HG03432 (cell line): ENCODE results near the gene FHAD1.
"Not testable (repeated sequence)": the region's sequence is repeated elsewhere in the genome, so short reads cannot be mapped to it uniquely, and the experiment has no call there.

Source experiments
- ATAC-seq: cut with Tn5 transposase; IDR thresholded peaks from one replicate; pipeline ENCODE4 v1.9.1; 2021; ENCODE audit warnings: mild to moderate bottlenecking, moderate library complexity; ENCODE audit not compliant: unreplicated experiment

Gene FHAD1

DNA sequence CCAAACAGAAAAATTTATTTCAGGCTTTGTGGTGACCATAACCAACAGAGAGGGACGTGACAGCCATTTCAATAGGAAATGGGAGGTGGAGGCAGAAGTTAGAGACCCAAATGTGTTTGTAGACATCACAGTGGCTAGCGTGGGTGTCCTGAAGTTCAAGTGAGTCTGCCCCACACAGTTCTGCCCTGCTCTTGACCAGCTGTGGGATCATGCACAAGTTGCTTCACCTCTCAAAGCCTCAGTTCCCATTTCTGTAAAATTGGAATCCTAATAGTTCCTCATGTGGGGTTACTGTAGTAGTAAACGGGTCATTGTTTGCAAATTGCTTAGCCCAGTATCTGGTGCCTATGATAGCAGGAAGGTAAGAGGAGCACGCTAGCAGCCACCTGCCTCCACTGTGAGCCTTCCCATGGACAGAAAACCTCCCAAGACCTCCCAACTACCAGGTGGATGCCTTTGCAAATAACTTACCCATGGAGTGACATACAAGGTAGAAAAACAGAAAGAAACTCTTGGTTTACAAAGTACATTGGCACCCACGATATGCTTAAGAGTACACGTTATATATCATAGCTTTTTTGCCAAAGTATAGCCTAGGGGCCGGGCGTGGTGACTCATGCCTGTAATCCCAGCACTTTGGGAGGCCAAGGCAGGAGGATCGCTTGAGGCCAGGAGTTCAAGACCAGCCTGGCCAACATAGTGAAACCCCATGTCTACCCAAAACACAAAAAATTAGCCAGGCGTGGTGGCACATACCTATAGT is 29.1 kb downstream of the FHAD1 start:
- no peak for ATAC-seq

DNA sequence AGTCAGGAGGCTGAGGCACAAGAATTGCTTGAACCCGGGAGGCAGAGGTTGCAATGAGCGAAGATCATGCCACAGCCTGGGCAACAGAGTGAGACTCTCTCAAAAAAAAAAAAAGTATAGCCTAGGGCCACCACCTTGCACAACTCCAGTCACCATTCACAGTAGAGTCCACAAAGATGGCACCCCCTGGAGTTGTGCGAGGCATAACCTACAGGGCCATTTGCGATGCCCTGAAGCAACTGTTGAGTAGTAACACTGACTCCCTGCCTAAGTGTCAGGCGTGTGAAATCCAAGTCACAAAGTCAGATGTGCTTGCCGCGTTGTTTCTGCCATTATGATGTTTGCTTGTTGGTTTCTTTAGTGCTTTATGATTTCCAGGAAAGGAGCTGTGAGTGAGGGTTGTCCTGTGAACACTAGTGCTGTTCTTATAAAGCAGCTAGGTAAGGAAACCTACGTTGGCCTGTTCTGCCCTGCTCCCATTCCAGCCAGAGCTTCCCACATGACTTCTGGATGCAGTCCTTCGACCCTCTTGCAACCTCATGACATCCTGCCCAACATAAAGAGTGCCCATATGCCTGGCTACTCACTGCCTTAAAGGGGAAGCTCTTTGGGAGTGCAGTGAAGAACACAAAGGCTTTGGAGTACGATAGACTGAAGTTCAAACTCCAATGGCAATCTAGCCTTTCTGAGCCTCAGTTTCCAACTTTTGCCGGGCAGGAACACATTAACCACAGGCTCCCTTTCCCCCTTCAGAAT is 29.8 kb downstream of the FHAD1 start:
- no peak for ATAC-seq

DNA sequence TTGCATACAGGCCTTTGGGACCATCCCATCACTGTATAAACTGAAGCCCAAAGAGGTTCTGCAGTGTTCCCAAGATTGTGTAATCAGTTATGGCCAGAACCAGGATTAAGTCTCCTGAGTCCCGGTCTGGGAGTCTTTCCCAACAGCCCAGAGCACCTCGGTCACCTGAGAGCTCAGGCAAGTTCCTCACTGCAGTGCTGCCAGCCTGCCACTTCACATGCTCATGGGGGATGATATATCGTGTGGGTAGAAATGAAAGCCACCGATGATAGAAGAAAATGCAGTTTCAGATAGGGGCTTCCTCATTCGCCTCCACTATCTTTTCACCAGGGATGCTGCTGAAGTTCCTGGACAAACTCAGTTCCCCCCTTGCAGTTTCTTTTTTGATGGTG is 30.4 kb downstream of the FHAD1 start:
- ATAC-seq, result no peak

DNA sequence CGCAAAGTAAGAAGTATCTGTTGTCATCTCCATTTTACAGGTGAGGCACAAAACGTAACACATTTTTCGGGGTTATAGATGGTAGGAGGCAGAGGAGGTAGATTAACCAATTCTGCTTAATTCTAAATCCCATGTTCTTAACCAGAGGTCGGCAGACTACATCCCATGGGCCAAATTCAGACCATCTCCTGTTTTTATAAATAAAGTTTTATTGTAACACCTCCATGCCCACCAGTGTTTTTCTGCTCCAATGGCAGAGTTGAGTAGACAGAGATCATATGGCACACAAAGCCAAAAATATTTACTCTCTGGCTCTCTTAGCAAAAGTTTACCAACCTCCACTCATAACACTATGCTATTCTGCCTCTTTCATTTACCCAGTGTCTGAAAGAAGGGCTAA is 30.9 kb downstream of the FHAD1 start:
- no peak for ATAC-seq

DNA sequence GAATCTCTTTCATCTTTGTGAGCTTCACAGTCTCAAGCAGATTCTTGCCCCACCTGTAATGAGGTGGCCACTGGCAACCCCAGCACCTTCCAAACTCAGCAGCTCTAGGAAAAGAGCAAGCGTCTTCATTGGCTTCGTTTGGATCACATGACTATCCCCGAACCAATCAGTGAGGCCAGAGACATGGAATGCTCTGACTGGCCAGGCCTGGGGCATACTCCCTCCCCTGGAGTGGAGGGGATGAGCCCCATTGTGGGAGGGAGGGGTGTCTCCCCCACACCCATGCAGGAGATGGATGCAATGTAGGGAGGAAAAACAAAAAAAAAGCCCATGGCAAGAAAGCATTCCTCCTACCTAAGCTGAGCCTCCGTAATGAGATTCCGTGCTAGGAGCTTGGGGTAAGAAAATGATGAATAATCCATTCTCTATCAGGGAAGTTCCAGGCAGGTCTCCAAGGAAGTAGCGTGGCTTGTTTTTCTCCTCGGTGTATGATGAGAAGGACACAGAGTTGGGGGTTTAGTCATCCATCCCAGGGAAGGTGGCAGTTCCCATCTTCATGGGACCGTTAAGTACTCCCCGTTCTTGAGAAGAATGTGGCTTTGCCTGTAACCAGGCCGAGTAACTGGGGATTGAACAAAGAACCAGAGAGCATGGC is 32.7 kb downstream of the FHAD1 start:
- no peak for ATAC-seq

DNA sequence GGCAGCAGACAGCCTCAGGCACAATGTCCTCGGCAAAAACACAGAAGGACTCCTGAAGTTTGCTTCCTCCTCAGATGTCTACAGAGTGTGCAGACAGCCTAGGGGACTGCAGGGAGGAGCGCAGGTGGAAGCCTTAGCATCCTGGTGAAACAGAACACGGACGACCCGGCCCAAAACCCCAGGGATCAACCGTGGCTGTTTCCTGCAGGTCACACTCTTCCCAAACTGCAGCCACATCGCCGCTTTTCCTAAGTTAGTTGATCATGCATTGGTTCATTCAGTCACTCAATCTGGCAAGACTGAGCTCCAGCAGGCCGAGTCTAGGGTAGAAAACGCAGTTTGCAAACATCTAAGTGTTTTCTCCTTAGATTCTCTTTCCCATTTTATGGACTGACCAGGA is 33.4 kb downstream of the FHAD1 start:
- no peak for ATAC-seq

DNA sequence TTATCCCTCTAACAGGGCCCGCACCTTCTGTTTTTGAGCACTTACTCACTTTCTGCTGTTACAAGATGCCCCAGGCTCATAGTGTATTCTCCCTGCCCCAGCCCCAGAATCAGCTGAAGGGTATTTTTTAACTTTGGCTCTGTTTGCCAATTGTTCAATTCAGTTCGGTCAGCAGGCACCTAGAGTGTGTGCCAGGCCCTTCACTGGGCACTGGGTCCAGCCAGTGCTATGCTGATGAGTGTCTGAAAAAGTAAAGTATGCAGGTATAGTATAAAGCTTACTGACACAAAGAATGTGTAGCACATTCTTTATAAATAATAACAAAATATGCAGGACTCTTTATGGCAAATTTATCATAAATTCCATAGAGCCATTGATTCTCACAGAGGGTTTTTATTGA is 35.0 kb downstream of the FHAD1 start:
- no peak for ATAC-seq

DNA sequence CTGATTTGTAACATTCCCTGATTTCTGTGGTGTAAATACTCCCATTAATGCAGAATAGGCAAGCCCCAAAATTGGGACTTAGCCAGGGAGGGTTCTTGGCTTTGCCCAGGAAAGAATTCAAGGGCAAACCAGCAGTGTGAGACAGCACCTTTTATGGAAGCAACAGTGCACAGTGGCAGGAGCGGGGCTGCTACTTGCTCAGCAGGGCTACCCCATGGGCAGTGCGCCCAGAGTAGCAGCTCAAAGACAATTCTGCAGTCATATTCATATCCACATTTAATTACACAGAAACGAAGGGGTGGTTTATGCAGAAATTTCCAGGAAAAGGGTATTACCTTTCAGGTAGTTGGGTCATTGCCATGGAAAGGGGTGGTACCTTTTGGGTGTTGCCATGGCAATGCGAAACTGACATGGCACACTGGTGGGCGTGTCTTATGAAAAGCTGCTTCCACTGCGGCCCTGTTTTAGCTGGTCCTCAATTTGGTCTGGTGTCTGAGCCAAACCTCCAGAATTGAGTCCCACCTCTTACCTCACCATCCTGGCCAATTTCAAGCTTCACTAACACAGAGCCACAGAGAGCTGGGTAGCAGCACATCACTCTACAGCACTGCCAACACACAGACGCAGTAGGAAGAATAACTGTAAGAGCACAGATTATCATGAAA is 35.9 kb downstream of the FHAD1 start:
- ATAC-seq, result no peak

DNA sequence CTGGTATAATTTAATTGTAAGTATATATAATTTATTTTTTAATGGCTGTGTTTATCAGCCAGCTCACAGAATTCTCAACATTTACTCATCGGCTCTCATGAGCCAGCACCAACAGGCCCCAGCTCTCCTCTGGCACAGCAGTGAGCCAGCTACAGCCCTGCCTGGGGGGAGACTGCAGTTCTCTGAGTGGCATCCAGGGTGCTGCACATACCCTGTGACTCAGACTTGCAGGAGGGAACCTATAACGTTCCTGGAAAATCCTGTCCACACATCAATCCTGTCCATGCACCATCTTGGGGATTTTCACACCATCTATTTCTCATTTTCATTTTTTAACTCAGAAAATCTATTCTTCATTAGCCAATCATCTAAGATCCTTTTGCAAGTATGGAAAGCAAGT is 36.5 kb downstream of the FHAD1 start:
- ATAC-seq, result no peak

DNA sequence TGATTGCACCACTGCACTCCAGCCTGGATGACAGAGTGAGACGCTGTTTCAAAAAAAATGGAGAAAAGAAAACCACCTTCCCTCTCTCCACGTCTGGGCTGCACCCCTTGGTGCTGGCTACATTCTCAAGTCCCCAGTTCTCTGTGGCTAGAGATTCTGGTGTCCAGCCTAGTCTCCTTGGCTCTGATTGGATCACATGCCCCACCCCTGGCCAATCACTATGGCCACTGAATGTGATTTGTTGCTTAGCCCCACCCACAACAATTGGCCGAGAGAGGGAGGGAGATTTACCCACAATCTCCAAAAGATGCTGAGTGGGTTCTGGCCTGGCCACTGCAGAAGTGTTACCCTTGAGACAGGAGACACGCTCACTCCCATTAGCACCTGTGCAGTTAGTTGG is 39.4 kb downstream of the FHAD1 start:
- no peak for ATAC-seq

DNA sequence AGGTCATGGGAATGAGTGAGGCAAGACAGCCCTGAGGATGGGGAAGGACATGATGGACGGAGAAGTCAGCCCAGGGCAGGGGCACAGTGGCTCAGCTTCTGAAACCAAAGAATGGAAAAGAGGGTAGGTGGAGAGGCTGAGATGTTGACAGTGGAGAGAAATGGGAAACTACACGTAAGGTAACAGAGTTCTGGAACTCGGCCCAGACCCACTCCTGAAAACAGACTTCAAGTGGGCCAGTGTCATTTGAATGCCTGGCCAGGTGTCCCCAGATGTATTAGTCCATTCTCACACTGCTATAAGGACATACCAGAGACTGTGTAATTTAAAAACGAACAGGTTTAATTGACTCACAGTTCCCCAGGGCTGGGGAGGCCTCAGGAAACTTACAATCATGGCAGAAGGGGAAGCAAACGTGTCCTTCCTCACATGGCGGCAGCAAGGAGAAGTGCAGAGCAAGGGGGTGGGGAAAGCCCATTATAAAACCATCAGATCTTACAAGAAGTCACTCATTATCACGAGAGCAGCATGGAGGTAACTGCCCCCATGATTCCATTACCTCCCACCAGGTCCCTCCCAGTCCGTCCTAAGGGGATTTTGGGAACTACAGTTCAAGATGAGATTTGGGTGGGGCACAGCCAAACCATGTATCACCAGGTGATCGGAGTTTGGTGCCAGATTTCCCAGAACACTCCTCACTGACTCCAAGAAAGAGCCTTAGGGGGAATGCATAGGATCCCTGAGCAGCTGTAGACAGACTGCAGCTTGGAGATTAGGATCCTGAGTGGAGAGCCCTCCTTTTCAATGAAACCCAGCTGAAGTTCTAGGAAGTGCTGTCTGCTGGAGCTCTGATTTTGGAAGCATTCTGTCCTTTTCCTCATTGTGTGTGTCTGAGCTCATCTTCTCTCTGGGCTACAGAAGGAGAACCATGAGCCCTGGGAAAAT is 40.3 kb downstream of the FHAD1 start:
- no peak for ATAC-seq

DNA sequence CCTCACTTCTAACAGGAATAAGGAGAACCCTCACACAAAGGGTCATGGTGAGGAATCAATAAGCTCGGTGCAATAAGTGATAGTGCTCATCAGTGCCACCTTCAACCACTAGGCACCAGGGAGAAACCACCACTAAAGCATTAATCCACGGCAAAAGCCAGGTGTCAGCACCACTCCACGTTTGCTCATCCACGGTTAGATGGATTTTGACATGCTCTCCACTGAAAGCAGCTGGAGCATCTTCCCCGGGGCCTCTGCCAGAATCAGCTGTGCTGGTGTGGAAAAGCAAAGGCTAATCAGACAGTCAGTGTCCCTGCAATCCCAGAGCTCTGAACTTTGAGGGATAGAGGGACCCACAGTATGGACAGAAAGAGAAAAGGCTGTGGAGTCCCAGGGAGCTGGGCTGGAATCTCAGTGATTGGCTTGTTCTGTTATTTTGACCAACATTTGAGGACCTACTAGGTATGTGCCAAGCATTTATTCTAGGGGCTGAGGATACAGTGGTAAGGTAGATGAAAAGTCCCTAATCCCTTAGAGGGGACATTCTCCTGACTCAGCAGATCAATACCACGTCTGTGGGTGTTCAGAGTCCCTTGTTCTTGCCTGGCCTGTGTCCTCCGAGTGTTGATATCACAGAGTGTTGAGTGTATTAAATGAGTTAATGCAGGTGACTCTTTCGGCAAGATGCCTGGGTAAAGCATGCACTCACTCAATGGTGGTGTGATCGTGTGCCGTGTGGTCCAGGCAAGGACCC is 41.3 kb downstream of the FHAD1 start:
- ATAC-seq, result no peak

DNA sequence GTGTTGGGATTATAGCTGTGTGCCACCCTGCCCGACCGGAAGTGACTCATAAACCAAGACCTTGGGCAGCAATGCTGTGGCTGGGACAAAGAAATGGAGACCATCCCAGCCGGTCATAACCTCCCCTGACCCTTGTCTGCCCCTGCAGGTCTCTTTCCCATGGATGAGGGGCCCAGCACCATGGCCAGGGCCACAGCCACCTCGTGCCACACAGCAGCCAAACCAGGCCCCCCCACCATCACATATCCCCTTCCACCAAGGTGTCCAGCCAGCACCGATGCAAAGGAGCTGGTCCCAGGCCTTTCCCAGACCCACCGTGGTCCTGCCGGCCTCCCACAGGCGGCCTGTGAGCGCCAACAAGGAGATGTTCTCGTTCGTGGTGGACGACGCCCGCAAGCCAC is 42.2 kb downstream of the FHAD1 start:
- ATAC-seq, result no peak

DNA sequence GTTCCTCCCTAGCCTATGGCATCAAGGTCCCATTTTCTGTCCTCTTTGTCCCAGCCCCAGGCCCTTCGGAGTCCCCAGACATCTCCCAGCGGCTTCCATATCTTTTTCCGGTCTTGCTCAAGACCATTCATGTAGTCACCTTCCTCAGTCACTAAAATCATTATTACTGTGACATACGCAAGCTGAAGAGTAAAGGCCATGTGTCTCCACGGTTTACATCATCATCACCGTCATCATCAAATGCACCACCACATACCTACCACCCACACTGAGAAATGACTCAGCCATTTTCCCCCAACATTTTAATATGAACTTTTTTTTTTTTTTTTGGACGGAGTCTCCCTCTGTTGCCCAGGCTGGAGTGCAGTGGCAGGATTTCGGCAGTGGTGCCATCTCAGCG is 43.4 kb downstream of the FHAD1 start:
- no peak for ATAC-seq

DNA sequence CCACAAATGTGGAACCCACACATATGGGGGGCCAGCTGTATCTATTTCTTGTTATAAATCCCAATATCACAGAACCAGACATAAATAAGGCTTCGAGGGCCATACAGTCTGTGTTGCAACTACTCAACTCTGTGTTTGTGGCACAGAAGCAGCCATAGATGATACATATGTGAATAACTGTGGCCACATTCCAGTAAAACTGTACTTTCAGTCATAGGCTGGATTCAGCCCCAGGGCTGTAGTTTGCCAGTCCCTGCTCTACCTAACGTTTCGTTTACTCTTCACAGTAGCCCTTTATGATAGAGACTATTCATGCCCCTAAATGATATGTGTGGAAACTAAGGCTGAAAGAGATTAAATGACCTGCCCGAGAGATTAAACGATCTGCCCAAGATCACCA is 48.7 kb downstream of the FHAD1 start:
- no peak for ATAC-seq

DNA sequence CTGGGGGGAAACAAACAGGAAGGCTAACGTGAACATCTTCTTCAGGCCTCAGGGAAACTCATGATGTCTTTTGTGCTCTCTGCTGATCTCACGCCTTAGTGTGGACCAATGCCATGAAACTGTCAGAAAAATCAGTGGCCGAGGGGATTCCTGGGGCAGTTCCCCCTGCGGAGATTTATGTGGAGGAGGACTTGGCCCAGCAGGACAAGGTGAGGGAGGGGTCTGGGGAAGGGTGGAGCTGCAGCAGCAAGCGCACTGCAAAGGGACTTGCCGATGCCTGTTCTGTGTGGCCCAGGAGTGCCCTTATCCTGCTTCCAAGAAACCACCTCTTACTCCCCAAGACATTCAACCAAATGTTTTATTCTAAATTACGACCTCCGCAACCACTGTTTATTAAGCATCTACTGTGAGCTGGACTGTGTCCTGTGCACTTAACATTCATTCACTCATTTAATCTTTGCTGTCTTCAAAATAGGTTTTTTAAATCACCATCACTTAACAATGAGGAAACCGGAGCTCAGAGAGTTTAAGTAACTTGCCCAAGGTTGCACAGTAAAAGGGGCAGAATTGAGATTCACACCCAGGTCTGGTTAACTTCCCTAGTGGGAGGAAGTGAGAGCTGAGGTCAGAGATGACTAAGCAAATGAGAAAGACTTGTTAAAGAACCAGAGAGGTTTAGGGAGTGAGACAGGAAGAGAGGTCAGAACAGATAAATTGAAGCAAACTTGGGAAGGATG is 49.7 kb downstream of the FHAD1 start:
- no peak for ATAC-seq

DNA sequence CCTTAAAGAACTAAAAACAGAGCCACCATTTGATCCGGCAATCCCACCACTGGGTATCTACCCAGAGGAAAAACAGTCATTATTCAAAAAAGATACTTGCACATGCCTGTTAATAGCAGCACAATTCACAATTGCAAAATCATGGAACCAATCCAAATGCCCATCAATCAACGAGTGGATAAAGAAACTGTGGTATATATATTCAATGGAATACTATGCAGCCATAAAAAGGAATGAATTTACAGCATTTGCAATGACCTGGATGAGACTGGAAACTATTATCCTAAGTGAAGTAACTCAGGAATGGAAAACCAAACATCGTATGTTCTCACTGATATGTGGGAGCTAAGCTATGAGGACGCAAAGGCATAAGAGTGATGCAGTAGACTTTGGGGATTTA is 51.0 kb downstream of the FHAD1 start:
- ATAC-seq, result not testable (repeated sequence)

DNA sequence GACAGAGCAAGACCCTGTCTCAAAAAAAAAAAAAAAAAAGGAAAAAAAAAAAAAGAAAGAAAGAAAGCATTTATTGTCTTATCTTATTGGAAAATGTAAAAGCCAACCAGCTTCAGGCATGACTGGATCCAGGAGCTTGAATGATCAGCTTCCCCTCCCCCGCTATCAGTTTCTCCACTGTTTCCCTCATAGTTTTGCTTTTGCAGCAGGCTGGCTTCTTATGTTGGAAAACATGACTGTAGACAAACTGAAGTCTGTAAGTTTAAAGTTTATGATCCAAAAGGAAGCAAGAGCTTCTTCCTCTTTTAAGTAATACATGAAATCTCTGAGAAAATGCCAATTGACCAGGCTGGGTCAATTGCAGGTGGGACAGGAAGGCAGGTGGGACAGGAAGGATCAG is 52.2 kb downstream of the FHAD1 start:
- ATAC-seq, result no peak

DNA sequence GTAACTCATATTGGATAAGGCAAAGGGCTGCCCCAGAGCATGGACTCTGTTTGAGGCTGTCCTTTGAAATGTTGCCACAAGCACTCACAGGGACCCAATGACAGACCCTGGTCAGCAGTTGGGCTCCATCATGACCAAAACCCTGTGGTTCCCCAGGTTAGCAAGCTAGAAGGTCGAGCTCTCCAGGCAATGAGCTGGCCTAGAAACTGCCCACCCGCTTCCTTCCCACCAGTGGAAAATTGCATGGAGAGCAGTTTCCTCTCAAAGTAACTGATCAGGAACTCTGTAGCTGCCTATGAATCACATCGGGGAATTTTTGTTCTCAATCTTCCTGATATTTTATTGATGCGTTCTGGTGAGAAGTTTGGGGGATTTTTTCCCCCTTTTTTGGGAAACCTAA is 52.8 kb downstream of the FHAD1 start:
- no peak for ATAC-seq
